ENCODE results near the gene GUCY2F.

DNA sequence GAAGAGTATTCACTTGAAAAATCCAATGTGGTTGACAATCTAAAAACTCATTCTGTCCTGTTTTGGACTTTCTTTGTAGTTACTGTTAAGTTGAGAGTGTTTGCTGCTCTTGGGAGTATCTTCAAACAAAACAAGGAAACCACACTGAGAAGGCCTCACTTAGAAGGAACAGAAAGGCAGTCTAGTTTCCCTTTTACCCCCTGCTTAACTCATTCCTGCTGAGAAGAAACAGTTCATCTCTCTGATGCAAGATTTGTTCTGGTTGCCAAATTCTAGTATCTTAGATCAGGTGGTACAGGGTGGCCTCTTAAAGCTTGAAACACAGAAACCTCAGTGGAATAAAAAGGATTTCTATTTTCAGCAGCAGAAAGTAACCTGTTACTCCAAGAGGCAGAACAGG is 41.4 kb downstream of the GUCY2F start:
- TF ChIP-seq, protein P1, sequence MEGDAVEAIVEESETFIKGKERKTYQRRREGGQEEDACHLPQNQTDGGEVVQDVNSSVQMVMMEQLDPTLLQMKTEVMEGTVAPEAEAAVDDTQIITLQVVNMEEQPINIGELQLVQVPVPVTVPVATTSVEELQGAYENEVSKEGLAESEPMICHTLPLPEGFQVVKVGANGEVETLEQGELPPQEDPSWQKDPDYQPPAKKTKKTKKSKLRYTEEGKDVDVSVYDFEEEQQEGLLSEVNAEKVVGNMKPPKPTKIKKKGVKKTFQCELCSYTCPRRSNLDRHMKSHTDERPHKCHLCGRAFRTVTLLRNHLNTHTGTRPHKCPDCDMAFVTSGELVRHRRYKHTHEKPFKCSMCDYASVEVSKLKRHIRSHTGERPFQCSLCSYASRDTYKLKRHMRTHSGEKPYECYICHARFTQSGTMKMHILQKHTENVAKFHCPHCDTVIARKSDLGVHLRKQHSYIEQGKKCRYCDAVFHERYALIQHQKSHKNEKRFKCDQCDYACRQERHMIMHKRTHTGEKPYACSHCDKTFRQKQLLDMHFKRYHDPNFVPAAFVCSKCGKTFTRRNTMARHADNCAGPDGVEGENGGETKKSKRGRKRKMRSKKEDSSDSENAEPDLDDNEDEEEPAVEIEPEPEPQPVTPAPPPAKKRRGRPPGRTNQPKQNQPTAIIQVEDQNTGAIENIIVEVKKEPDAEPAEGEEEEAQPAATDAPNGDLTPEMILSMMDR (conservative IDR thresholded peaks at IDR 0.05 in 1 of 2, IDR thresholded peaks at IDR 0.05 in 1 of 2; ENCODE audit: extremely low read depth in 1 of 2, insufficient read depth in 1 of 2, low read depth in 1 of 2, low read length in 2 of 2), result no peak
- TF ChIP-seq EZH2 (IDR thresholded peaks at IDR 0.05; ENCODE audit: borderline replicate concordance, low read length), result no peak
